HepG2 (cell line): ENCODE results near the gene ARFGAP1. TPM values are rescaled to one million over a fixed set of nuclear protein-coding genes. Genes with fewer than 3 reads are reported as not detected.

Source experiments
- ATAC-seq: fragments of 200-7000 bp; cut with Tn5 transposase; 3 replicates; pipeline ENCODE4 v1.9.1; 2020; ENCODE audit warnings: mild to moderate bottlenecking, moderate library complexity
- BruUV-seq: library from RNA; stranded (reverse); fragments of 400-500 nt; replicated peaks from 2 replicates; lab custom pipeline; 2021; lab: Mats Ljungman, UMichigan
- CTCF ChIA-PET: fragments of 300-600 bp; formaldehyde crosslinking; extraction: SDS; loops from one replicate; lab custom pipeline; 2021; ENCODE audit warnings: low total read pairs, inconsistent platforms, low intra/inter-chr PET ratio; lab: Yijun Ruan, JAX
- POLR2A ChIA-PET: fragments of 350-600 bp; sonication (Branson Sonifier 250); formaldehyde crosslinking; loops from one replicate; lab custom pipeline; 2020; ENCODE audit warnings: antibody characterized with exemption, inconsistent platforms; lab: Yijun Ruan, JAX
- DNase-seq: peaks from one replicate; pipeline ENCODE4 v3.0.0-alpha.2; 2015; ENCODE audit warnings: low spot score
- FAIRE-seq: peaks from 3 replicates; lab custom pipeline; 2011; peaks lifted over from hg19 to GRCh38; lab: Jason Lieb, UNC
- H2AFZ ChIP-seq: one replicate; pipeline ENCODE4 v1.6.1; 2011; ENCODE audit warnings: low read length, inconsistent platforms
- H3K27ac ChIP-seq: fragments of 300-600 bp; 3 replicates; pipeline ENCODE4 v1.8.0; 2011; ENCODE audit warnings: mixed run types, mild to moderate bottlenecking, mixed read lengths, low read length, inconsistent platforms; ENCODE audit not compliant: insufficient read depth; ENCODE audit errors: extremely low read length
- H3K27me3 ChIP-seq, 2 experiments: fragments of 200-600 bp in 1 of 2; 2 replicates in 1 of 2; 3 replicates in 1 of 2; pipeline versions ENCODE4 v1.6.0 to v1.8.0; 2011; ENCODE audit warnings: low read length in 2 of 2, mild to moderate bottlenecking in 2 of 2, moderate library complexity in 2 of 2, inconsistent platforms in 1 of 2; ENCODE audit not compliant: insufficient read depth in 2 of 2, control insufficient read depth in 1 of 2
- H3K36me3 ChIP-seq, 2 experiments: fragments of 200-600 bp in 1 of 2; replicated peaks in 1 of 2; 2 replicates in 1 of 2; 3 replicates in 1 of 2; pipeline versions ENCODE4 v1.5.1 to v1.8.0; 2011; ENCODE audit warnings: low read length in 2 of 2, inconsistent platforms in 1 of 2; ENCODE audit not compliant: insufficient read depth in 2 of 2, control insufficient read depth in 1 of 2
- H3K4me1 ChIP-seq: 2 replicates; pipeline ENCODE4 v1.5.1; 2012; ENCODE audit warnings: low read length, inconsistent platforms; ENCODE audit not compliant: insufficient read depth
- H3K4me2 ChIP-seq: 2 replicates; pipeline ENCODE4 v1.6.0; 2011; ENCODE audit warnings: low read depth, low read length, inconsistent platforms
- H3K4me3 ChIP-seq, 3 experiments: fragments of 200-600 bp in 1 of 3; sonication (generic), shearing (Covaris generic) in 1 of 3; replicated peaks in 1 of 3; 2 replicates each; pipeline ENCODE4 v1.5.1; 2011 to 2016; ENCODE audit warnings: low read length in 3 of 3, inconsistent platforms in 2 of 3, low read depth in 2 of 3, mild to moderate bottlenecking in 2 of 3, control low read depth in 1 of 3, mixed read lengths in 1 of 3; ENCODE audit not compliant: insufficient read depth in 1 of 3
- H3K79me2 ChIP-seq: one replicate; pipeline ENCODE4 v1.6.1; 2011; ENCODE audit warnings: low read length, inconsistent platforms; ENCODE audit not compliant: insufficient read depth
- H3K9ac ChIP-seq: 2 replicates; pipeline ENCODE4 v1.6.0; 2011; ENCODE audit warnings: mild to moderate bottlenecking, low read depth, low read length, inconsistent platforms; ENCODE audit not compliant: insufficient read depth
- H3K9me3 ChIP-seq: 2 replicates; pipeline ENCODE4 v1.5.1; 2012; ENCODE audit warnings: mild to moderate bottlenecking, low read length
- H4K20me1 ChIP-seq: 2 replicates; pipeline ENCODE4 v1.6.0; 2011; ENCODE audit warnings: inconsistent platforms, mild to moderate bottlenecking, low read length, moderate library complexity; ENCODE audit not compliant: insufficient read depth
- EZH2 ChIP-seq: conservative IDR thresholded peaks from 2 replicates; pipeline ENCODE4 v1.6.1; 2012; ENCODE audit warnings: mild to moderate bottlenecking, low read depth, low read length, moderate library complexity
- HDAC2 ChIP-seq: sonication (generic); formaldehyde crosslinking; IDR thresholded peaks from 2 replicates; pipeline ENCODE4 v1.4.0; 2020; ENCODE audit warnings: missing genetic modification reagents
- LCORL ChIP-seq, 2 experiments: fragments of 450-650 bp in 1 of 2; sonication (generic) in 1 of 2; formaldehyde crosslinking in 1 of 2; IDR thresholded peaks; 2 replicates each; pipeline versions ENCODE4 v1.5.0 to v1.6.1; 2017 to 2020; ENCODE audit warnings: antibody characterized with exemption in 1 of 2, missing genetic modification reagents in 1 of 2
- MAFG ChIP-seq: sonication (generic); formaldehyde crosslinking; IDR thresholded peaks from 2 replicates; pipeline ENCODE4 v1.5.1; 2020; ENCODE audit warnings: mild to moderate bottlenecking, missing genetic modification reagents
- PAWR ChIP-seq: sonication (generic); formaldehyde crosslinking; IDR thresholded peaks from 2 replicates; pipeline ENCODE4 v1.4.0; 2020; ENCODE audit warnings: missing genetic modification reagents, mild to moderate bottlenecking, borderline replicate concordance
- RBM39 ChIP-seq: fragments of 200-400 bp; formaldehyde crosslinking; IDR thresholded peaks from one replicate; pipeline ENCODE4 v1.6.1; 2018; ENCODE audit warnings: antibody characterized with exemption, mild to moderate bottlenecking, low read depth, low read length; ENCODE audit not compliant: poor library complexity, severe bottlenecking
- RFX1 ChIP-seq: fragments of 450-650 bp; IDR thresholded peaks from 2 replicates; pipeline ENCODE4 v1.6.1; 2017
- SALL2 ChIP-seq: sonication (generic); formaldehyde crosslinking; IDR thresholded peaks from 2 replicates; pipeline ENCODE4 v1.8.1; 2023; ENCODE audit warnings: mild to moderate bottlenecking, missing genetic modification reagents, inconsistent platforms
- ZNF768 ChIP-seq: sonication (generic); formaldehyde crosslinking; IDR thresholded peaks from 2 replicates; pipeline ENCODE4 v1.4.0; 2020; ENCODE audit warnings: missing genetic modification reagents
- WGBS: methylation state at CpG from one replicate; pipeline ENCODE4 v1.1.6; 2017; ENCODE audit warnings: low lambda C conversion rate; 5-methylcytosine and 5-hydroxymethylcytosine counted together
- in situ Hi-C: cut with HindIII; loops from 2 replicates; pipeline ENCODE4 v1.10.0; 2017; ENCODE audit warnings: low pct_unique_long_range_greater_than_20kb; ENCODE audit not compliant: extremely low pct_ligation_motif_present
- intact Hi-C: fragments of 100-400 bp; cut with micrococcal nuclease; formaldehyde crosslinking; loops from one replicate; pipeline ENCODE4 v1.10.0; 2022; ENCODE audit not compliant: unreplicated experiment
- polyA plus RNA-seq, 8 experiments: library from polyadenylated mRNA; depleted of rRNA in 3 of 8; stranded (reverse) in 7 of 8; unstranded in 1 of 8; fragments of >200 nt; fragmentation: Illumina TruSeq in 4 of 8; extraction: Trizol in 4 of 8; gene quantifications; 2 replicates each; pipeline versions ENCODE4 v1.2.1 to v1.2.3, GENCODE V29; 2011 to 2016; ENCODE audit warnings: low read depth in 4 of 8, missing spikeins in 1 of 8, mixed read lengths in 1 of 8; ENCODE audit not compliant: insufficient read depth in 1 of 8
- total RNA-seq, 5 experiments: library from RNA; depleted of rRNA; stranded (reverse); fragments of >200 nt; fragmentation: Illumina TruSeq; extraction: Trizol; gene quantifications; 2 replicates each; pipeline ENCODE4 v1.2.3, GENCODE V29; 2016; ENCODE audit warnings: low read depth in 1 of 5

ARFGAP1 gene
- total and polyA plus RNA-seq, 2 of the 13 experiments (the other 11 are each of a cell fraction or from before 2014, with no cell fraction given): 132 TPM

DNA sequence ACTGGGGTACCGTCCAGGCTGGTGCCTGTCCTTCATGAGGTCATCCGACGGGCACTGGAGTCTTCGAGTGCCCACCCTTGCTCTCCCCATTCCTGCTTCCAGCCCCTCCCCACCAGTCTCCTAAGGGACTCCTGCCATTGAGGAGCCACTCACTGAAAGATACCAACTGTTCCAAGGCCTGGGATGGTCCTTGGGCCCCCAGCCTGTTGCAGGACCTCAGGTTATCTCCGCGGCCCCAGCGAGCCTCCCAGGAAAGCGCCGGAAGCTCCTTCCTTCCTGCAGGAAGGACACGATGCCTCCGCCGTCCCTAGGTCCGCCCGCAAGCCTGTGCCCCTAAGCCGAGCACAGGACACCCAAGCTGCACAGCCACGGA is 19.6 kb upstream of the ARFGAP1 start:
- H3K9me3 ChIP-seq: no peaks in the 10 kb centered on the region
- H3K79me2 ChIP-seq: no peaks in the 10 kb centered on the region
- H3K4me3 ChIP-seq: no peak overlapping the region
- peaks cover 17% of the 10 kb centered on the region for H3K4me1 ChIP-seq
- no peak overlapping the region for H3K27ac ChIP-seq
- 36% methylated on average over 15 of the region's 16 CpGs for WGBS
- H3K27me3 ChIP-seq: peaks cover 28 to 81% of the 10 kb centered on the region in 2 experiments
- no peak for FAIRE-seq
- H2AFZ ChIP-seq: no peak overlapping the region
- no peak overlapping the region for H3K9ac ChIP-seq
- no peak for DNase-seq
- BruUV-seq: no TSS peak
- ATAC-seq: no peak
- no peak overlapping the region for H3K4me2 ChIP-seq
- POLR2A ChIA-PET: no interaction called here
- TF ChIP-seq EZH2 (peak; percentile 98), RBM39 (no peak), LCORL (IDR thresholded peaks at IDR 0.05) (no peak), LCORL (CRISPR knock-in tag; IDR thresholded peaks at IDR 0.05) (no peak), ZNF768 (CRISPR knock-in tag) (0 out of 2 replicates have a peak, but pooled peaks have one; percentile 6), RFX1 (no peak), SALL2 (CRISPR knock-in tag) (no peak), HDAC2 (CRISPR knock-in tag) (no peak), PAWR (CRISPR knock-in tag) (no peak), MAFG (CRISPR knock-in tag) (no peak)
- TF ChIP-seq, all 625 proteins: peak for 2
- H3K36me3 ChIP-seq: no peaks in the 10 kb centered on the region
- H4K20me1 ChIP-seq: peaks cover 5% of the 10 kb centered on the region; the same call in 1 of the 2 replicates
- intact Hi-C loops: no loop called here
- CTCF ChIA-PET: no interaction called here
- in situ Hi-C loops: no loop called here
